CD8-positive, alpha-beta memory T cell (primary cell): ENCODE measurements around the gene SLBP. TPM values are rescaled to one million over a fixed set of nuclear protein-coding genes. Genes with fewer than 3 reads are reported as not detected.

ENCODE experiments used
- CTCF ChIA-PET: fragments of 350-600 bp; sonication (Branson Sonifier 250); formaldehyde crosslinking; loops from one replicate; lab custom pipeline; 2021; ENCODE audit warnings: antibody characterized with exemption; lab: Charles Lee
- POLR2A ChIA-PET: fragments of 350-600 bp; sonication (Branson Sonifier 250); formaldehyde crosslinking; loops from one replicate; lab custom pipeline; 2021; ENCODE audit warnings: antibody characterized with exemption; lab: Charles Lee
- DNase-seq, 5 donors: peaks; one replicate each; pipeline versions ENCODE4 v3.0.0 to v3.0.0-alpha.2; 2020 to 2022; ENCODE audit warnings: mixed read lengths in 1 of 5
- H3K27ac ChIP-seq: one replicate; pipeline ENCODE4 v1.7.0; 2013; ENCODE audit warnings: low read depth, mild to moderate bottlenecking, low read length, moderate library complexity
- H3K27me3 ChIP-seq: 2 replicates; pipeline ENCODE4 v1.7.0; 2013; ENCODE audit warnings: low read length, mild to moderate bottlenecking; ENCODE audit not compliant: insufficient read depth, poor library complexity, severe bottlenecking
- H3K36me3 ChIP-seq: 2 replicates; pipeline ENCODE4 v1.7.0; 2013; ENCODE audit warnings: mild to moderate bottlenecking, low read length, moderate library complexity; ENCODE audit not compliant: insufficient read depth
- H3K4me1 ChIP-seq: 2 replicates; pipeline ENCODE4 v1.7.0; 2013; ENCODE audit warnings: mild to moderate bottlenecking, low read length, moderate library complexity; ENCODE audit not compliant: insufficient read depth
- H3K4me3 ChIP-seq: 2 replicates; pipeline ENCODE4 v1.7.0; 2013; ENCODE audit warnings: mild to moderate bottlenecking, low read length
- H3K9me3 ChIP-seq: 2 replicates; pipeline ENCODE4 v1.7.0; 2013; ENCODE audit warnings: mild to moderate bottlenecking, low read length
- H3K27ac Mint-ChIP-seq, 8 donors: one replicate each; pipeline ENCODE4 v1.8.0; 2020 to 2021; ENCODE audit warnings: mixed read lengths in 8 of 8, mild to moderate bottlenecking in 6 of 8, inconsistent platforms in 3 of 8, moderate library complexity in 3 of 8
- H3K27me3 Mint-ChIP-seq, 2 donors: one replicate each; pipeline ENCODE4 v1.8.0; 2020 to 2021; ENCODE audit warnings: mixed read lengths in 2 of 2, mild to moderate bottlenecking in 1 of 2, moderate library complexity in 1 of 2
- H3K36me3 Mint-ChIP-seq, 3 donors: one replicate each; pipeline ENCODE4 v1.8.0; 2020 to 2021; ENCODE audit warnings: mixed read lengths in 3 of 3, inconsistent platforms in 1 of 3, mild to moderate bottlenecking in 1 of 3
- H3K4me1 Mint-ChIP-seq, 3 donors: one replicate each; pipeline ENCODE4 v1.8.0; 2020 to 2021; ENCODE audit warnings: mixed read lengths in 3 of 3, inconsistent platforms in 1 of 3, mild to moderate bottlenecking in 1 of 3
- H3K4me3 Mint-ChIP-seq, 7 donors: one replicate each; pipeline ENCODE4 v1.8.0; 2020 to 2021; ENCODE audit warnings: mixed read lengths in 7 of 7, mild to moderate bottlenecking in 6 of 7, moderate library complexity in 4 of 7, inconsistent platforms in 2 of 7
- H3K9me3 Mint-ChIP-seq, 5 donors: one replicate each; pipeline ENCODE4 v1.8.0; 2020 to 2022; ENCODE audit warnings: mixed read lengths in 5 of 5, mild to moderate bottlenecking in 3 of 5, moderate library complexity in 2 of 5, inconsistent platforms in 1 of 5
- polyA plus RNA-seq: library from polyadenylated mRNA; unstranded; fragments of 300-500 nt; fragmentation: Illumina TruSeq; gene quantifications from one replicate; pipeline ENCODE4 v1.2.3, GENCODE V29; 2021
- total RNA-seq, 2 experiments: library from RNA; stranded (reverse); gene quantifications; one replicate each; pipeline ENCODE4 v1.2.3, GENCODE V29; 2021

Gene SLBP
- total and polyA plus RNA-seq, 3 experiments from 2014 or later, result 71.6 to 164 (median 163) TPM

DNA sequence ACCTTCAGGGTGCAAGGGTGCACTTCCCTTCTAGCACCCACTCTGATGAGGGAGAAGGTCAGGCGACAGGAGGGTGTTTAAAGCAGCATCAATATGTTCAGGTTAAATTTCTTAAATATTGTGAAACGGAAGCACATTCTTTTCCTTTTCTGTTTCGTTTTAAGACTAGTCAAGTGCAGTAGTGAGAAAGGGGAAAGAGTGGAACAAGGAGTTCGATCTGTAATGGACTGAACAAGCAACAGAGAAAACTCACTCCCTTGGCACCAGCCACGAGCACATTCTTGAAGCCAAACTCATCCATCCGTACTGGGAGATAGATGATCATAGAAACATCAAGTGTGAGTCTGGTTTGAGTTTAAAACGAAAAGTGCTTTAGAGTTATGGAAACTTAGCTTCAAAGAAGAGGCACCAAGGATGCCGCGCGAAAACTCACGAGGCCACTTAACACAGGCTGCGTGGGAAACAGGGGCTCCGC is 28.8 kb downstream of the SLBP start:
- Histone ChIP-seq H3K4me1 (no peaks in the 10 kb centered on the region), H3K36me3 (no peaks in the 10 kb centered on the region), H3K27me3 (no peaks in the 10 kb centered on the region), H3K9me3 (no peaks in the 10 kb centered on the region), H3K4me3 (peak overlapping the region; percentile 28), H3K27ac (peak overlapping the region; percentile 27)
- peak overlapping the region; percentile 77 to 97 (median 94) for H3K27ac Mint-ChIP-seq
- POLR2A ChIA-PET, result interaction anchor here (1.1 to 1.4 kb wide), 3 partner anchors 10 to 78 kb away, joined by 3 to 5 read pairs (median 4); partner anchors contain the start of gene SLBP
- H3K9me3 Mint-ChIP-seq, result no peaks in the 10 kb centered on the region
- CTCF ChIA-PET, result interaction anchor here (2.0 to 2.7 kb wide), 2 partner anchors 8 to 10 kb away, joined by 6 to 11 read pairs; no protein-coding TSS in a partner anchor
- H3K4me1 Mint-ChIP-seq, result peaks cover 11% of the 10 kb centered on the region in 3 donors
- peak overlapping the region; percentile 87 to 94 (median 90) for H3K4me3 Mint-ChIP-seq
- DNase-seq, result no peak
- no peaks in the 10 kb centered on the region for H3K27me3 Mint-ChIP-seq
- H3K36me3 Mint-ChIP-seq, result peaks cover 0 to 1% (median 0%) of the 10 kb centered on the region in 3 donors

DNA sequence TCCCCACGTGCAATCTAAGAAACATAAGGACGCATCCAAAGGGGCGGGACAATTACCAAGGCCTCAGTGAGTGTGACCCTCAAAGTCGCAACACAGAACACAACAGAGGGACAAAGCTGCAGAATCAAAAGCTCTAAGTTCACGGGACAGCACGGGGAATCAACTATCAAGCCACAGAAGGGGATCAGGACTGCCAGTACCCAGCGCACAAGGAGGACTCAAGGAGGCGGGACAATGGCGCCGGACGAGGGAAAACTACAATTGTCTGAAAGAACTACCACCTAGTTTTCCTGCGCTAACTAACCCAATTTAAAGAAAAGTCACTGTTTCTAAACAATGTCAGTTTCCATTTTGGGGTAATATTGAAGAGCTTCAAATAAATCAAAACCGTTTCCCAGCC is 29.3 kb downstream of the SLBP start:
- ChIA-PET POLR2A (interaction anchor here (1.1 to 1.4 kb wide), 2 partner anchors 30 to 77 kb away, joined by 4 to 5 read pairs; partner anchors contain the start of gene SLBP), CTCF (interaction anchor here (2.0 to 2.7 kb wide), 2 partner anchors 9 to 11 kb away, joined by 6 to 11 read pairs; no protein-coding TSS in a partner anchor)
- Mint-ChIP-seq H3K27ac (peak overlapping the region; percentile 77 to 97 (median 94)), H3K4me3 (peak overlapping the region; percentile 87 to 94 (median 90)), H3K9me3 (no peaks in the 10 kb centered on the region), H3K36me3 (peaks cover 0 to 1% (median 0%) of the 10 kb centered on the region in 3 donors), H3K27me3 (no peaks in the 10 kb centered on the region), H3K4me1 (peaks cover 11% of the 10 kb centered on the region in 3 donors)
- Histone ChIP-seq H3K9me3 (no peaks in the 10 kb centered on the region), H3K4me1 (no peaks in the 10 kb centered on the region), H3K27me3 (no peaks in the 10 kb centered on the region), H3K4me3 (no peak overlapping the region), H3K36me3 (no peaks in the 10 kb centered on the region), H3K27ac (no peak overlapping the region)
- DNase-seq, result no peak

DNA sequence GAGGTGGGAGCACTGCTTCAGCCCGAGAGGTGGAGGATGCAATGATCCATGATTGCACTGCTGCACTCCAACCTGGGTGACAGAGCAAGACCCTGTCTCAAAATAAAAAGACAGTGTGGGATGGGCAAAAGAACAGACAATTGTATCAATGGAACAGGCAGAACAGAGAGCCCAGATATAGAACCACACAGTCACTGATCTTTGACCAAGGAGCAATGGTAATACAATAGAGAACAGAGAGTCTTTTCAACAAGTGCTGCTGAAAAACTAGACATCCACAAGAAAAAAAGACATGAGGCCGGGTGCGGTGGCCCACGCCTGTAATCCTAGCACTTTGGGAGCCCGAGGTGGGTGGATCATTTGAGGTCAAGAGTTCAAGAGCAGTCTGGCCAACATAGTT is 33.9 kb downstream of the SLBP start:
- Mint-ChIP-seq H3K36me3 (no peaks in the 10 kb centered on the region), H3K9me3 (no peaks in the 10 kb centered on the region), H3K4me1 (peaks cover 6 to 7% (median 7%) of the 10 kb centered on the region in 3 donors), H3K4me3 (peak overlapping the region in 1 of 7 donors; percentile 21), H3K27ac (no peak overlapping the region), H3K27me3 (peaks cover 0 to 3% of the 10 kb centered on the region in 2 donors)
- H3K4me3 ChIP-seq, result no peak overlapping the region
- no peaks in the 10 kb centered on the region for H3K9me3 ChIP-seq
- no peak for DNase-seq
- H3K27me3 ChIP-seq, result no peaks in the 10 kb centered on the region
- no peaks in the 10 kb centered on the region for H3K36me3 ChIP-seq
- no peak overlapping the region for H3K27ac ChIP-seq
- CTCF ChIA-PET, result no interaction called here
- no peaks in the 10 kb centered on the region for H3K4me1 ChIP-seq
- POLR2A ChIA-PET, result no interaction called here

DNA sequence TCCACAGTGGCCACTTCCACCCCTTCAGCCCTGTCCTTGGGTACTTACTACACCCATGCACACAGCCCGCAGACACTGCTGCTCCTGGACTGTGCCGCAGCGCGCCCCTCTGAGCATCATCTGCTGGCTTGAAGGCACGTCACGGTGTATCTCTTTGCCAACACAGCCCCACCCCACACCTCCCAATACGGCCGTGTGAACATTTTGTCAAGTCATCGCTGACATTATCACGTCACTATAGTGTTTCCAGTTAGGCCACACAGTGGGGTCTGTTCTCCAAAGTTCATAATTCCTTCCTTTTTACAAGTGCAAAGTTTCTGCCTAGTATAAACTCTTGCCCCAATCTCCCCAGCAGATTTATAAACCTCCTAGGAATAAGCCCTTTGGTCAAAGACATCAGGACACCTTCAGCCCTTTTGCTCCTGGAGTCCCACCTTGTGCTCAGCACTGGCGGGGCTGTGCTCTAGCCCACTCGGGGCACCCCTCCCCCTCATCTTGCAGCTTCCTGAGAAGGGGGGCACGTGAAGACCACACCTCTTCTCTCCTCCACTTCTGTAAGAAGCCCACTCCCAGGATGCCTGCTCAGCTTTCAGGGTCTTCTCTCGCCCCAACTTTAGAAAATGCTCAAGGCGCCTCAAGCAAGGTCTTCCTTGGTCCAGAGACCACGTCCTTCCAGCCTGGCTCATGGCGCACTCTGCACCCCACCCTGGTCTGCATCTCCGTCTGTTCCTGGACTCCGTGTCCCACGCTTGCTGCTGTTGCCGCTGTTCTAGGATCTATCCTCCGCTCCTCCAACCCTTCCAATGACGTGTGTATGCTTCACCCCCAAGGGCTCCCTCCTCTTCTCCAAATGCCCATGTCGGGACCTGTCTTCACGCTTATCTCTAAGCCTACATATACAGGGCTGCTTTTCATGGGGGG is 35.3 kb downstream of the SLBP start:
- CTCF ChIA-PET, result no interaction called here
- Histone ChIP-seq H3K9me3 (no peaks in the 10 kb centered on the region), H3K27ac (no peak overlapping the region), H3K4me3 (no peak overlapping the region), H3K4me1 (no peaks in the 10 kb centered on the region), H3K36me3 (no peaks in the 10 kb centered on the region), H3K27me3 (no peaks in the 10 kb centered on the region)
- no peak overlapping the region for H3K4me3 Mint-ChIP-seq
- H3K36me3 Mint-ChIP-seq, result no peaks in the 10 kb centered on the region
- no peak for DNase-seq
- POLR2A ChIA-PET, result no interaction called here
- H3K9me3 Mint-ChIP-seq, result no peaks in the 10 kb centered on the region
- no peaks in the 10 kb centered on the region for H3K4me1 Mint-ChIP-seq
- peaks cover 0 to 3% of the 10 kb centered on the region in 2 donors for H3K27me3 Mint-ChIP-seq
- no peak overlapping the region for H3K27ac Mint-ChIP-seq

DNA sequence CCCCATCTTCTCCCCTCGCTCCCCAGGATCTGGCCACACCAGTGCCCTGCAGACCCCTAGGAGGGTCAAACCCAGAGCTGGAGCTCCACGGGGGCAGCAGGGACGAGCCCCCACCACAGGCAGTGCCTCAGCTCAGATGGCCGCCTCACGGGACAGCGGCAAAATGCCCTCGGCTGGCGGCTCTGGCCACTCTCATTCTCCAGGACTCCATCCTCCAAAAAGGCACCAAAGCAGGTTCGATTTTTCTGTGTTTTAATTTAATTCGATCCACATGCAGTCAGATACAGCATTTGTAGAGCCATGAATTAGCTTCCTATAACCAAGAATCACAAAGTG is 36.3 kb downstream of the SLBP start:
- no peaks in the 10 kb centered on the region for H3K36me3 Mint-ChIP-seq
- no peaks in the 10 kb centered on the region for H3K9me3 Mint-ChIP-seq
- POLR2A ChIA-PET, result no interaction called here
- no peak overlapping the region for H3K4me3 Mint-ChIP-seq
- no peaks in the 10 kb centered on the region for H3K36me3 ChIP-seq
- no peak overlapping the region for H3K27ac ChIP-seq
- no peaks in the 10 kb centered on the region for H3K4me1 Mint-ChIP-seq
- H3K27me3 ChIP-seq, result no peaks in the 10 kb centered on the region
- DNase-seq, result no peak
- H3K9me3 ChIP-seq, result no peaks in the 10 kb centered on the region
- no peak overlapping the region for H3K4me3 ChIP-seq
- no peak overlapping the region for H3K27ac Mint-ChIP-seq
- no peaks in the 10 kb centered on the region for H3K4me1 ChIP-seq
- CTCF ChIA-PET, result no interaction called here
- peaks cover 0 to 3% of the 10 kb centered on the region in 2 donors for H3K27me3 Mint-ChIP-seq

DNA sequence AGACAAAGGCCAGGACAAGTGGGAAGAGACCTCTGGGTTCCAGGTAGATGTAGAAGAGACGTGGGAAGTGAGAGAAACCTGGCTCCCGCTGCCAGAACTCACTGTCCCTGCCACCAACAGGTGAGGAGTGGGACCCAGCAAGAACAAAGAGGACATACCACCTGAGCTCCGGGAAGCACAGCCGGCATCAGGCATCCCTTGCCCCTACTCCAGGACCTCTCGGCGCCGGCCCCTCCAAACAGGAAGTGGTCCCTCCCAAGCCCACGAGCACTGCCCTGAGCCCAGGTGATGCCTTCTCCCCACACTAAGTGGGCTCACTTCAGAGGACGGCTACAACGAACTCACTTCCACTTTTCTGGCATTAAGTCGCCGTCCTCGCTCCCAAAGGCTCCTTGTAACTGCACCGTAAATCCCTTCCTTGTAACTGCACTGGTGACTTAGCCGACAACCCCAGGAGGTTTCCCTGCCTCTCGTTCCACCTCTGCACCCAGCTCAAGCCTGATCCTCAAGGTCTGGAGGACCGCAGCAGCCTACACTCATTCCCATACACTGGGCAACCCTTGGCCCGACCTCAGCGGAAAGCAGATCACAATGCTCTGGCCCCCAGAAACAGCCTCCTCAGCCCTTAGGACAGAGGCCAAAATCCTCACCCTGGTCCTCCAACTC is 36.9 kb downstream of the SLBP start:
- H3K4me1 Mint-ChIP-seq, result no peaks in the 10 kb centered on the region
- POLR2A ChIA-PET, result no interaction called here
- Histone ChIP-seq H3K9me3 (no peaks in the 10 kb centered on the region), H3K27me3 (no peaks in the 10 kb centered on the region), H3K36me3 (no peaks in the 10 kb centered on the region), H3K4me3 (no peak overlapping the region), H3K27ac (no peak overlapping the region), H3K4me1 (no peaks in the 10 kb centered on the region)
- no peak overlapping the region for H3K27ac Mint-ChIP-seq
- H3K4me3 Mint-ChIP-seq, result no peak overlapping the region
- peaks cover 0 to 3% of the 10 kb centered on the region in 2 donors for H3K27me3 Mint-ChIP-seq
- no peaks in the 10 kb centered on the region for H3K9me3 Mint-ChIP-seq
- CTCF ChIA-PET, result no interaction called here
- H3K36me3 Mint-ChIP-seq, result no peaks in the 10 kb centered on the region
- DNase-seq, result no peak

DNA sequence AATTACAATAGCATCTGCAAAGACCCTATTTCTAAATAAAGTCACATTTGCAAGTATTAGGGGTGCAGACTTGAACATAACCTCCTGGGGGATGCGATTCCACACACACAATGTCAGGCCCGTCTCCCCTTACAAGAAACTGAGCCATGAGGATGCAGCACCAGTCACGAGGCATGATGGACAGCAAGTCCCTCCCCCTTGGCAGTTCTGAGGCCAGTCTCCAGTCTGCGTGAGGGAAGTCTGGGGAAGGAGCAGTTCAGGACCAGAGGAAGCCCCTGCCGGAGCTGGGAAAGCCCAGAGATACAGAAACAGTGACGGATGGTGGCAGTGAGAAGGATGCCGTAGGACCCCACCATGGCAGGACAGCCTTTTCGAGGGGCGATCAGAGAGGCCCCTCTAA is 37.4 kb downstream of the SLBP start:
- H3K36me3 ChIP-seq, result no peaks in the 10 kb centered on the region
- H3K9me3 ChIP-seq, result no peaks in the 10 kb centered on the region
- POLR2A ChIA-PET, result no interaction called here
- Mint-ChIP-seq H3K27me3 (peaks cover 0 to 3% of the 10 kb centered on the region in 2 donors), H3K27ac (no peak overlapping the region), H3K36me3 (no peaks in the 10 kb centered on the region), H3K9me3 (no peaks in the 10 kb centered on the region), H3K4me1 (no peaks in the 10 kb centered on the region), H3K4me3 (no peak overlapping the region)
- no peaks in the 10 kb centered on the region for H3K27me3 ChIP-seq
- H3K4me3 ChIP-seq, result no peak overlapping the region
- H3K4me1 ChIP-seq, result no peaks in the 10 kb centered on the region
- H3K27ac ChIP-seq, result no peak overlapping the region
- CTCF ChIA-PET, result interaction anchor here (0.9 kb wide), 1 partner anchor 19 kb away, joined by 3 read pairs; no protein-coding TSS in a partner anchor
- DNase-seq, result no peak

DNA sequence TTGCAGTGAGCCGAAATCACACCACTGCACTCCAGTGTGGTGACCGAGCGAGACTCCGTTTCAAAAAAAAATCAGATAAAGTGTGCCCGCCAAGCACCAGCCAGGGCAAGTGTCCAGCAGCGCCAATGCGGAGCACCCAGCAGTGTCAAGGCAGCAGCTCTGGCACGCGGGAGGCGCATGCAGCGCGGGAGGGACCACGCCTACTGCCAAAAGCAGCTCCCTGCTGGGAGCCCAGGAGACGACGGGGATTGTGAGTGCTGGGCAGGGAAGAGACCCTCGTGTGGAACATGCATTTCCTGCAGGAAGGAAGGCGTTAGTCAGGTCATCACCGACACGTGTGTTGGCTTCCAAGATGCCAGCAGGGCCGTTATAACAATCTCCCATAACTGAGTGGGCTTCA is 38.4 kb downstream of the SLBP start:
- Mint-ChIP-seq H3K9me3 (no peaks in the 10 kb centered on the region), H3K27me3 (peaks cover 0 to 3% of the 10 kb centered on the region in 2 donors), H3K4me1 (no peaks in the 10 kb centered on the region), H3K4me3 (no peak overlapping the region), H3K36me3 (no peaks in the 10 kb centered on the region), H3K27ac (no peak overlapping the region)
- no peaks in the 10 kb centered on the region for H3K4me1 ChIP-seq
- no peaks in the 10 kb centered on the region for H3K36me3 ChIP-seq
- DNase-seq, result no peak
- no peak overlapping the region for H3K4me3 ChIP-seq
- no peaks in the 10 kb centered on the region for H3K27me3 ChIP-seq
- no peaks in the 10 kb centered on the region for H3K9me3 ChIP-seq
- no peak overlapping the region for H3K27ac ChIP-seq
- ChIA-PET CTCF (interaction anchor here (0.9 kb wide), 1 partner anchor 20 kb away, joined by 3 read pairs; no protein-coding TSS in a partner anchor), POLR2A (no interaction called here)
